AG09319 (cell line): ENCODE data around the gene STOML1.

Experiments used
- DNase-seq: peaks from one replicate; pipeline ENCODE4 v3.0.0-alpha.2; 2010; ENCODE audit warnings: low read depth; ENCODE audit errors: extremely low read depth
- CTCF ChIP-seq: IDR thresholded peaks from 2 replicates; pipeline ENCODE4 v1.5.1; 2011; ENCODE audit warnings: low read depth, mild to moderate bottlenecking, inconsistent platforms, low read length, moderate library complexity

The STOML1 gene

DNA sequence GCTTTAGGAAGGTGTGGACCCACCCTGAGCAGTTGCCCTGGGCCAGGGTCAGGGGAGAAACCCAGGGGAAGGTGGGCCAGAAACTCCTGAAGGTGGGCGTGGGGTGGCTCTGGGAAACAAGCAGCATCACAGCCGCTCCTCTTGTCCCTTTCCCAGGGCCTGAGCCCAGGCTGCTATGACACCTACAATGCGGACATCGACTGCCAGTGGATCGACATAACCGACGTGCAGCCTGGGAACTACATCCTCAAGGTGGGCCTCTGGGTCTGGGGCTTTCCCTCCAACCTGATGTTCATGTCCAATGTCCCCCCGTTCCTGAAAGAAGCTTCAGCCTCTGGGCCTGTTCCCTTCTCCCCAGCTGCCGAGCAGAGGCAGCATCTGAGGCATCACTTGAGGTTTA lies 44.4 kb downstream of the STOML1 start:
- DNase-seq = no peak
- no peak for TF ChIP-seq CTCF

DNA sequence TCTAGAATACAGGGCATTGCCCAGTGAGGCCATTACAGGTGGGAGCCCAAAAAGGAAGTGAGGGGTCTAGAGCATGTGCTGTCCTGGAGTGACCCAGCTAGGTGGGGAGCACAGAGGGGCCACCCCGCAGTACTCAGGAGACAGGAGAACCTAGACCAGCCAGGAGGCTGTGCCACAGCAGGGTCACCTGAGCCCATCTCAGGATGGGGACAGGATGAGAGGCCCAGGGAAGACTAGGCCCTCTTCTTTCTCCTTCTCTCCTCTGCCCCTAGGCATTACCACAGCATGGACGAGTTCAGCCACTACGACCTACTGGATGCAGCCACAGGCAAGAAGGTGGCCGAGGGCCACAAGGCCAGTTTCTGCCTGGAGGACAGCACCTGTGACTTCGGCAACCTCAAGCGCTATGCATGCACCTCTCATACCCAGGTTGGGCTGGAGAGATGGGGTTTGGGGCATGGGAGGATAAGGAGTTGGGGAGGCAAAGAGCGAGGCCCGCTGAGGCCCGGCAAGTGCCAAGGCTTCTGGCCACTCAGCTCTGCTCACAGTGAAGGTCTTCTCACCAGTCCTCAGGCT lies 45.2 kb downstream of the STOML1 start:
- no peak for TF ChIP-seq CTCF
- no peak for DNase-seq

DNA sequence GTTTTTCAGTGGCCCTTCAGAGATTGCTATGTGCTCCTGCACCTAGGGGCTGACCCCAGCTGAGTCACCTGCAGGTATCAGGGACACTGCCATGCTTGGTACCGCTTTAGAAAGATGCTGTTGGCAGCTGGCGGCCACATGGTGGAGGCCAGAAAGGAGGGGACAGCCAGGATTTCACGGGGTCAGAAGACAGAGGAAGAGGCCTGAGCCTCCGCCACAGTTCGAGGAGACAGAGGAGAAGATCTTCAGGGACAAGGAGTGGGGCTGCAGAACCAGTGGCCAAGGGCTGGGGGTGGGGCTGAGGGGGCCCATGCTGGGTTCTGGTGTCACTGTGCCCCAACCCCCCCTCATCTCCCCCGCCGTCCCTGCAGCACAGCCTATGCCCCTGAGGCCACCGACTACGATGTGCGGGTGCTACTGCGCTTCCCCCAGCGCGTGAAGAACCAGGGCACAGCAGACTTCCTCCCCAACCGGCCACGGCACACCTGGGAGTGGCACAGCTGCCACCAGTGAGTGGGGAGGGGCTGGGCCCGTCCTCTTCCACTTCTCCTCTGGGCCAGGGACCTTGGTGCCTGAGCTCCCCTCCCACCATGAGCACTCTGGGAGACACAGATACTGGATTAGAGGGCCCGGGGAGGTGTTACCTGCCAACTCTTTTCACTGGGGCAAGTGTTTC lies 45.9 kb downstream of the STOML1 start:
- TF ChIP-seq CTCF = no peak
- DNase-seq = no peak

DNA sequence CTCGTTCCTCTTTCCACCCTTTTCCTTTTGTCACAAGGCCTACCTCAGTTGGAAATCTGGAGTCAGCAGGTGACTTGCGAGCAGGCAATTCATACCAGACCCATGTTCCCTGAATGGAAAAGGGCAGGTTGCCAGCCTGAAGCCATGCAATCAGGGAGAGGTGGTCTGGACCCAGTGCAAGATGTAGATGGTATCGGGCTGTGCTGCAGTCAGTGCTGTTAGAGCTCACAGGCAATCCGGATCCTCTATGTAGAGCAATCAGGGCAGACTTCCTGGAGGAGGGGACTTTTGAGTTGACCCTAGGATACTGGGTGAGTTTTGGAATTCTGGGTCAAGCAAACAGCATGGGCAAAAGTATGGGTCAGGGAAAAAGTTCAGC lies 47.0 kb downstream of the STOML1 start:
- TF ChIP-seq CTCF = no peak
- no peak for DNase-seq

- TF ChIP-seq CTCF = no peak
- DNase-seq = no peak
These were observed 47.6 kb downstream of the STOML1 start for GRCh38 chr15:73944161-73945129.

- no peak for DNase-seq
- TF ChIP-seq CTCF = no peak
These were observed 49.3 kb downstream of the STOML1 start for GRCh38 chr15:73942751-73943270.
